ENCODE results near the gene ASTN2.
A peak's percentile ranks its signal among the peaks of the same experiment; 100 is the strongest.

Gene ASTN2

GRCh38 chr9:116379821-116380220 lies 1035.0 kb downstream of the ASTN2 start:
- no peak for DNase-seq (ENCODE audit: low spot score)

- DNase-seq (ENCODE audit: low spot score), result no peak
Measured at GRCh38 chr9:116378873-116379272, 1036.0 kb downstream of the ASTN2 start.

GRCh38 chr9:116377179-116377798 lies 1037.6 kb downstream of the ASTN2 start:
- DNase-seq (ENCODE audit: low spot score), result peak; percentile 72
